Iris pigment epithelial cell (primary cell): ENCODE results near the gene PPP1R3A.

Experiments used
- DNase-seq: peaks from one replicate; pipeline ENCODE4 v3.0.0-alpha.2; 2011; ENCODE audit warnings: low read depth

PPP1R3A gene

GRCh38 chr7:113878394-113878992 is 40.3 kb downstream of the PPP1R3A start:
- no peak for DNase-seq

- DNase-seq, result no peak
Observed at GRCh38 chr7:113875224-113875623, 43.6 kb downstream of the PPP1R3A start.

- peak; percentile 3 for DNase-seq
Observed at GRCh38 chr7:113873554-113874151, 45.2 kb downstream of the PPP1R3A start.

- no peak for DNase-seq
Observed at GRCh38 chr7:113872981-113873380, 45.8 kb downstream of the PPP1R3A start.

GRCh38 chr7:113867325-113867724 is 51.5 kb downstream of the PPP1R3A start:
- no peak for DNase-seq

GRCh38 chr7:113856010-113856409 is 62.8 kb downstream of the PPP1R3A start:
- DNase-seq, result no peak

- DNase-seq, result no peak
Observed at GRCh38 chr7:113840954-113841353, 77.9 kb downstream of the PPP1R3A start.

- DNase-seq, result no peak
Observed at GRCh38 chr7:113835367-113835766, 83.4 kb downstream of the PPP1R3A start.

GRCh38 chr7:113832196-113832745 is 86.5 kb downstream of the PPP1R3A start:
- DNase-seq, result no peak

GRCh38 chr7:113831556-113831955 is 87.3 kb downstream of the PPP1R3A start:
- DNase-seq, result peak; percentile 17

GRCh38 chr7:113828581-113828980 is 90.2 kb downstream of the PPP1R3A start:
- no peak for DNase-seq
